ENCODE measurements around the gene SLC9A9.

DNA sequence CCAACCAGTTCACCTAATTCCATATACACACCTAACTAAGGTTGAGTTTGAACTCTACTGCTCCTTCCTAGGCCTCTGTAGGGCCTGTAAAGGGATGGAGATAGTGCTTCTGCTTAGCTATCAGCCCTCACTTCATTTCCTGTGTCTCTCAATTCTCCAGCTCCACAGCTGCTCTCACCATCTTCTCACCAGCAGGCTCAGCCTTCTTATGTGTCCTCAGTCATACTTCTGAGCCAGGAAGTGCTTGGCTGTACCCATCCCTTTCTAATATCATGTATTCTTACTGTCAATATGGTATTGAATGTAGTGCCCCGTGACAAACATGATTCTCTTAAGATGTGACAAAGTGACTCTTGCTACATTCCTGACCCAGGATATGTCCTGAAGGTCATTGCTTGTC is 116.9 kb downstream of the SLC9A9 start:
- TF ChIP-seq CTCF (IDR thresholded peaks at IDR 0.05; ENCODE audit: borderline replicate concordance, extremely low read depth, low read length, poor library complexity, severe bottlenecking): no peak
- no peak for TF ChIP-seq EZH2 (IDR thresholded peaks at IDR 0.05; ENCODE audit: borderline replicate concordance, low read depth, low read length, severe bottlenecking)

Data from DND-41 (cell line).